ENCODE data around the gene OR8D1. TPM values are rescaled to one million over a fixed set of nuclear protein-coding genes. Genes with fewer than 3 reads are reported as not detected.

Gene OR8D1
- total RNA-seq, 1 donor from 2014 or later = not detected

DNA sequence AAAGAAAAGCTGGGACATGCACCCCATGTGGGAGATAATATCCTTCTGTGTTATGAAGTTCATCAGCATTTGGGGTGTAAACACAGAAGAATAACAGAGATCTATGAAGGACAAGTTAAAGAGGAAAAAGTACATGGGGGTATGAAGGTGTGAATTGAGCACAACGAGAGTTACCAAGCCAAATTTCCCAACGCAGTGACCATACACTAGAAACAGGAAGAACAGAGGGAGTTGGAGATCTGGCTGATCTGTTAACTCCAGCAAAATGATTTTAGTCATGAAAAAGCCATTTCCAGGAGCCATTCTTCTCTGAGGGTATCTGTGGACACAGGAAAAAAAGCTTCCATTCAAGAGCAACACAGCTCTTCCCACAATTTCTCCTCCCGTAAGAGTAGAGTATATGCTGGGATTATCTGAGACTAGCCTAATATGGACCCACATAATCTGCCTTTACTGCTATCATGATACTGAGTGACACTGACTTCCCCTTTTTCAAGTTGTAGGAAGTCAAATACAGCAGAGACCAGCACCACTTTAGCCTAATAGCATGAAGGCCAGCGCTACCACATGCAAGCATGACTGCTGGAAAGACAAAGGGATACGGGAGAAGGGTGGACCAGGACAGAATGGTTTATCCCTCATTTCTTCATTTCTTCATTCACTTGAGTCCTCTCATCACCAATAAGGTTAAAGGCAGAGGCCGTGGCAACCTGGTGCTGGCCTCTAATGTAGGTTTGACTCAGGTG lies 25.8 kb upstream of the OR8D1 start:
- no peaks in the 10 kb centered on the region for H3K4me1 Mint-ChIP-seq (ENCODE audit: unreplicated experiment)
- no peaks in the 10 kb centered on the region for H3K36me3 Mint-ChIP-seq
- no peaks in the 10 kb centered on the region for H3K27me3 Mint-ChIP-seq
- no peak overlapping the region for H3K27ac Mint-ChIP-seq
- H3K9me3 Mint-ChIP-seq = no peaks in the 10 kb centered on the region
- TF ChIP-seq, protein P1, sequence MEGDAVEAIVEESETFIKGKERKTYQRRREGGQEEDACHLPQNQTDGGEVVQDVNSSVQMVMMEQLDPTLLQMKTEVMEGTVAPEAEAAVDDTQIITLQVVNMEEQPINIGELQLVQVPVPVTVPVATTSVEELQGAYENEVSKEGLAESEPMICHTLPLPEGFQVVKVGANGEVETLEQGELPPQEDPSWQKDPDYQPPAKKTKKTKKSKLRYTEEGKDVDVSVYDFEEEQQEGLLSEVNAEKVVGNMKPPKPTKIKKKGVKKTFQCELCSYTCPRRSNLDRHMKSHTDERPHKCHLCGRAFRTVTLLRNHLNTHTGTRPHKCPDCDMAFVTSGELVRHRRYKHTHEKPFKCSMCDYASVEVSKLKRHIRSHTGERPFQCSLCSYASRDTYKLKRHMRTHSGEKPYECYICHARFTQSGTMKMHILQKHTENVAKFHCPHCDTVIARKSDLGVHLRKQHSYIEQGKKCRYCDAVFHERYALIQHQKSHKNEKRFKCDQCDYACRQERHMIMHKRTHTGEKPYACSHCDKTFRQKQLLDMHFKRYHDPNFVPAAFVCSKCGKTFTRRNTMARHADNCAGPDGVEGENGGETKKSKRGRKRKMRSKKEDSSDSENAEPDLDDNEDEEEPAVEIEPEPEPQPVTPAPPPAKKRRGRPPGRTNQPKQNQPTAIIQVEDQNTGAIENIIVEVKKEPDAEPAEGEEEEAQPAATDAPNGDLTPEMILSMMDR (conservative IDR thresholded peaks at IDR 0.05) = no peak
- no peak overlapping the region for H3K4me3 Mint-ChIP-seq
- DNase-seq (ENCODE audit: extremely low spot score, unreplicated experiment) = no peak

DNA sequence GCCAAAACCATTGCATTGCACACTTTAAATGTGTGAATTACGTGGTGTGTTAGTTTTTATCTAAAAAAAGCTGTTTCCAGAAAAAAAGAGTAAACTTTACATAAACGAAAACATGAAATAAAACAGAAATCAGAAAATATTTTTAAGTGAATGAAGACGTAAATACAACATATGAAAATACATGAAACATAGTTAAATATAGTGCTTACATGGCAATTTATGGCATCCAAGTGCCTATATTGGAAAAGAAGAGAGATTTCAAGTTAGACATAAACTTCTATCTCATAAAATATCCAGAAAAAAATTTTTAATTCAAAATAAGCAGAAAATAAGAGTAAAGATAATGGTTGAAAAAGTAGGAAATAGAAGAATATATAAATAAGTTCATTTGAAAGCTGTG lies 18.1 kb upstream of the OR8D1 start:
- DNase-seq (ENCODE audit: extremely low spot score, unreplicated experiment) = no peak
- TF ChIP-seq, protein P1 (conservative IDR thresholded peaks at IDR 0.05) = no peak
- peaks cover 13% of the 10 kb centered on the region for H3K27me3 Mint-ChIP-seq

DNA sequence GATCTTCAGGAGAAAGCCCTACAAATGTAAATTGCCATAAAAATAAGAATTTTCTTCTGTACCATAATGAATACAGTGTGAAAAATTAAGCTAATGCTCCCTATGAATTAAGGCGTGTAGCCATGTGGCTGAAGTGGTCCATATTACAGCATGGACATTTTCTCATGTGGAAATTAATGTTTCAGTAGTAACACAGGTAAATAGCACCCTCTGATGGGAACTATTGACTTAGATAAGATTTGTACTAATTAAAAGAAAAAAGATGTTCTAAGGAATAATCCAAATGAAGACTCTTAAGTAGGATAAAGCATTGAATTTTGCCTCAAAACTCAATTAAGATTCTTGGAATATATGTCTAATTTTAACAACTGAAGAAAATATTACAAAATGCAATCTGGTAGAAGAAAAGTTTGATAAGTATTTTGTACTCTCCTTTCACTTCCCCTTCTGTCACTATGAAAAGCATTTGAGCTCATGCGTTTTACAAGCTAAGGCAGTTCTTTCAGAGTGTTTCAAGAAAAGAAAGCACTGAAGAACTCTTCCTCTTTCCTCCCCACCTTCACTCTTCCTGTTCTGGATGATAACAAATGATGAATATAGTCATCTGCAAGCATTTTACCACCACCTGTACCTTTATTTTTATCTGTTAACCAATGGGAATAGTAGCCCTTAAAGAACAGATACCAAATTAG lies 16.2 kb upstream of the OR8D1 start:
- no peaks in the 10 kb centered on the region for H3K36me3 Mint-ChIP-seq
- no peak overlapping the region for H3K27ac Mint-ChIP-seq
- TF ChIP-seq, protein P1 (conservative IDR thresholded peaks at IDR 0.05) = no peak
- H3K27me3 Mint-ChIP-seq = peaks cover 13% of the 10 kb centered on the region
- no peak for DNase-seq (ENCODE audit: extremely low spot score, unreplicated experiment)
- no peaks in the 10 kb centered on the region for H3K9me3 Mint-ChIP-seq
- H3K4me3 Mint-ChIP-seq = no peak overlapping the region
- H3K4me1 Mint-ChIP-seq (ENCODE audit: unreplicated experiment) = no peaks in the 10 kb centered on the region

More for the DNA sequence above, 18.1 kb upstream of the OR8D1 start:
- no peaks in the 10 kb centered on the region for H3K9me3 Mint-ChIP-seq
- no peak overlapping the region for H3K27ac Mint-ChIP-seq
- H3K4me1 Mint-ChIP-seq (ENCODE audit: unreplicated experiment) = no peaks in the 10 kb centered on the region
- no peak overlapping the region for H3K4me3 Mint-ChIP-seq
- no peaks in the 10 kb centered on the region for H3K36me3 Mint-ChIP-seq

DNA sequence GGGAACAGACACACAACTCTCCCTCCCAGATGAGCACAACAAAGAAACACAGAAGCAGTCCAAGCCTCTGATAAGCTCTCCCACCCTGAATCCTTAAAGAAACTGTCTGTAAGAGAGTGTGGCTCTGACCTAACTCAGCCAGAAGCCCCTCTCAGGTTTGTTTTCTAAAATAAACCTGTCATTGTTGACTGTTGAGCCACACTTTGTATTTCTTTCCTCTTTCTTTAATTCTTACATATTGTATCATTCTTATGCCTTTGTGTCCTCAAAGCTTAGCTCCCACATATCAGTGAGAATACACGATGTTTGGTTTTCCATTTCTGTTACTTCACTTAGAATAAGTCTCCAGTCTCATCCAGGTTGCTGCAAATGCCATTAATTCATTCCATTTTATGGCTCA lies 14.0 kb upstream of the OR8D1 start:
- DNase-seq (ENCODE audit: extremely low spot score, unreplicated experiment) = no peak
- H3K27ac Mint-ChIP-seq = no peak overlapping the region
- no peaks in the 10 kb centered on the region for H3K9me3 Mint-ChIP-seq
- no peaks in the 10 kb centered on the region for H3K36me3 Mint-ChIP-seq
- H3K27me3 Mint-ChIP-seq = peaks cover 16% of the 10 kb centered on the region
- TF ChIP-seq, protein P1 (conservative IDR thresholded peaks at IDR 0.05) = no peak
- H3K4me1 Mint-ChIP-seq (ENCODE audit: unreplicated experiment) = no peaks in the 10 kb centered on the region
- no peak overlapping the region for H3K4me3 Mint-ChIP-seq

DNA sequence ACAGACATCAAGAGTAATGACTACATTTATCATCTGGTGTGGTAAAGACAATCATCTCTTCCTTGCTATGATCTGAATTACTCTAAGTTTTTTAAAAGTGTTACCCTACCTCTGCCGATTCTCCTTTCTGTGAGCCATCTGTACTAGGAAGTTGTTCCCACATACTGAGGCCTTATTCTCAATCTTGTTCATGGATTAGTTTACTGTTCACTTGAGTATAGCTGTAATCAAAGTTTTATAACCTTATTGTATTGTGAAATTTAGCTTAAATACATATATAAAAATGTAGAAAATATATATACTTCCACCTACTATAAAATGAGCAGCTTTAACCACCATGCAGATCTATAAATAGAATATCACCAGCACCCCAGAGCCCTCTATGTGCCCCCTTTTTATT lies 8.6 kb upstream of the OR8D1 start:
- TF ChIP-seq, protein P1 (conservative IDR thresholded peaks at IDR 0.05) = no peak
- no peaks in the 10 kb centered on the region for H3K36me3 Mint-ChIP-seq
- no peak overlapping the region for H3K27ac Mint-ChIP-seq
- no peaks in the 10 kb centered on the region for H3K9me3 Mint-ChIP-seq
- no peak overlapping the region for H3K4me3 Mint-ChIP-seq
- no peaks in the 10 kb centered on the region for H3K4me1 Mint-ChIP-seq (ENCODE audit: unreplicated experiment)
- H3K27me3 Mint-ChIP-seq = peaks cover 21% of the 10 kb centered on the region
- no peak for DNase-seq (ENCODE audit: extremely low spot score, unreplicated experiment)

Measured in type B pancreatic cell (in vitro differentiated cells).